ENCODE measurements around the gene SLC9A8.

GRCh38 chr20:49854190-49854875 is 41.7 kb downstream of the SLC9A8 start:
- TF ChIP-seq EZH2 (IDR thresholded peaks at IDR 0.05; ENCODE audit: insufficient read depth, poor library complexity, severe bottlenecking) = no peak
- TF ChIP-seq EZH2phosphoT487 (IDR thresholded peaks at IDR 0.05; ENCODE audit: insufficient read depth, low read depth) = no peak
